MM.1S (cell line): Measurements from ENCODE around the gene ISG20.
"Not testable (repeated sequence)": the region's sequence is repeated elsewhere in the genome, so short reads cannot be mapped to it uniquely, and the experiment has no call there.

Experiments
- EZH2 ChIP-seq: fragments of 300-600 bp; sonication (generic); optimal IDR thresholded peaks from 2 replicates; pipeline ENCODE3; 2017; ENCODE audit warnings: low read depth, mild to moderate bottlenecking, antibody characterized with exemption, low read length, mixed read lengths
- TF ChIP-seq, protein P1 (sequence below): fragments of 300-600 bp; sonication (generic); IDR thresholded peaks from 2 replicates; pipeline ENCODE4 v1.5.1; 2016; ENCODE audit warnings: antibody characterized with exemption, low read length, mixed read lengths

DNA sequence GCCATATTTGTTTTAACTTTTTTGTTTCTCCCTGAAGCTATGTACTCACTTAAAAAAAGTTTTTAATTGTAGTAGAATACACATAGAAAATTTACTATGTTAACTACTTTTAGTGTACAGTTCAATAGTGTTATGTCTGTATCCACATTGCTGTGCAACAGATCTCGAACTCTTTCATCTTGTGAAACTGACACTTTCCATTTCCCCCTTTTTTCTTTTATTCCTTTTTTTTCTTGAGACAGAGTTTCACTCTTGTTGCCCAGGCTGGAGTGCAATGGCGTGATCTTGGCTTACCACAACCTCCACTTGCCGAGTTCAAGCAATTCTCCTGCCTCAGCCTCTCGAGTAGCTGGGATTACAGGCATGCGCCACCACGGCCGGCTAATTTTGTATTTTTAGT, 6.0 kb upstream of the ISG20 start:
- TF ChIP-seq, protein P1, sequence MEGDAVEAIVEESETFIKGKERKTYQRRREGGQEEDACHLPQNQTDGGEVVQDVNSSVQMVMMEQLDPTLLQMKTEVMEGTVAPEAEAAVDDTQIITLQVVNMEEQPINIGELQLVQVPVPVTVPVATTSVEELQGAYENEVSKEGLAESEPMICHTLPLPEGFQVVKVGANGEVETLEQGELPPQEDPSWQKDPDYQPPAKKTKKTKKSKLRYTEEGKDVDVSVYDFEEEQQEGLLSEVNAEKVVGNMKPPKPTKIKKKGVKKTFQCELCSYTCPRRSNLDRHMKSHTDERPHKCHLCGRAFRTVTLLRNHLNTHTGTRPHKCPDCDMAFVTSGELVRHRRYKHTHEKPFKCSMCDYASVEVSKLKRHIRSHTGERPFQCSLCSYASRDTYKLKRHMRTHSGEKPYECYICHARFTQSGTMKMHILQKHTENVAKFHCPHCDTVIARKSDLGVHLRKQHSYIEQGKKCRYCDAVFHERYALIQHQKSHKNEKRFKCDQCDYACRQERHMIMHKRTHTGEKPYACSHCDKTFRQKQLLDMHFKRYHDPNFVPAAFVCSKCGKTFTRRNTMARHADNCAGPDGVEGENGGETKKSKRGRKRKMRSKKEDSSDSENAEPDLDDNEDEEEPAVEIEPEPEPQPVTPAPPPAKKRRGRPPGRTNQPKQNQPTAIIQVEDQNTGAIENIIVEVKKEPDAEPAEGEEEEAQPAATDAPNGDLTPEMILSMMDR = not testable (repeated sequence)
- TF ChIP-seq EZH2 = not testable (repeated sequence)
